Breast epithelium (tissue), 3 donors: ENCODE results near the gene EML5.

Experiments
- CTCF ChIP-seq, 3 donors: fragments of 450-650 bp; IDR thresholded peaks; one replicate each; pipeline ENCODE4 v1.5.1; 2016 to 2017; ENCODE audit warnings: antibody characterized with exemption in 3 of 3, mild to moderate bottlenecking in 3 of 3, moderate library complexity in 3 of 3
- POLR2A ChIP-seq: fragments of 450-650 bp; IDR thresholded peaks from one replicate; pipeline ENCODE4 v1.6.1; 2016; ENCODE audit warnings: antibody characterized with exemption, mild to moderate bottlenecking, moderate library complexity
- POLR2AphosphoS5 ChIP-seq, 3 donors: sonication (generic); formaldehyde crosslinking; IDR thresholded peaks; one replicate each; pipeline ENCODE4 v1.6.1; 2017; ENCODE audit warnings: antibody characterized with exemption in 3 of 3

GRCh38 chr14:88588081-88588480 is 204.7 kb downstream of the EML5 start:
- TF ChIP-seq CTCF (IDR thresholded peaks at IDR 0.05), result no peak
- TF ChIP-seq POLR2AphosphoS5 (IDR thresholded peaks at IDR 0.05), result no peak
- no peak for TF ChIP-seq POLR2A
